GM12872 (cell line): ENCODE measurements around the gene NRIP3.

ENCODE experiments used
- TF ChIP-seq, protein P1 (sequence below): IDR thresholded peaks from 3 replicates; pipeline ENCODE4 v1.5.1; 2011; ENCODE audit warnings: low read depth, mild to moderate bottlenecking, low read length, moderate library complexity; ENCODE audit not compliant: insufficient read depth

NRIP3 gene

DNA sequence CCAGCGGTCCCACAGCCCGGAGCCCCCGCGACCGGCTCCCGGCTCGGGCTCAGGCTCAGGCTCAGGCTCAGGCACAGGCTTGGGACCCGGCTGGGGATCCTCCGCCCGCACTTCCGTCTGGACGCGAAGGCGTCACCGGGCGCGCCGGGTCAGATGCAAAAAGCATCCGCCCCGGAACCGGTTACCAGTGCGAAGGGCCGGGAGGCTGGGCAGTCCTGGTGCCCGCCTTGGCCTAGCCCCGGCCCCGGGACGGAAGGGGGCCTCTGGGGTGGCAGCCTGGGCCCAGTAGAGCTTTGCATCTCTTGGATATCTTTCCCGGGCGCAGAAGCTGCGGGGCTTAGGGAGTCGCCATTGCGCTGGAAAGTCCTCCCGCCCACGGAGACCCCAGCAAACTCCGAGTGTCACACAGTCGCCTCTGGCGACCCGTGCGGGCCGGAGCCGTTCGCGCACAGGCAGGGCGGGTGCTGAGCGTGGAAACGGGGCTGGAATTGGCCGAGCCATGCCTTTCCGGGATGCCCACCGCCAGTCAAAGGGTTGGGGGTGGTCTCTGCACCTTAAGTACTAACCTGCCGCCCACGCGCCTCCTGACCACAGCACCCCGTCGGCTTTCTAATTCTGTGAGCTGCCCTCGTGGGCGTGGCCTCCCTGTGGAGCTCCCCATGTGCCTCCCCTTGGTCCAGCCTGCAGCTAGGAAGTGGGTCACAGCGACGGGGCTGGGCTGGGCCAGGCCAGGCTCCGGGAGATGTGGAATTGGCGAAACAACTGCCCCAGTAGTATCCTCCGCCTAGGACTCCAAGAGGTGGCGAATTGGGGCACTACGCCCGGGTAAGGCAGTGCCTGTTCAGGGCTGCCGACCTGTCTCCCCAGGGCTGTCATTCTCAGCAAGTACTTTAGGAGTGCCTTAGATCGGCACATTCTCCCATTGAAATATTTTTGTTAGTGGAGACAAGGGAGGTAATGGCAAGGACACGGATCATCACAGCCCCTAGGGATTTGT is 39.2 kb downstream of the NRIP3 start, which contains the start of gene TMEM9B:
TMEM9B (minus strand) TSS at position 119 of the 997 bp plus-strand sequence. CDS start 129 bp downstream, outside the sequence.
- TF ChIP-seq, protein P1, sequence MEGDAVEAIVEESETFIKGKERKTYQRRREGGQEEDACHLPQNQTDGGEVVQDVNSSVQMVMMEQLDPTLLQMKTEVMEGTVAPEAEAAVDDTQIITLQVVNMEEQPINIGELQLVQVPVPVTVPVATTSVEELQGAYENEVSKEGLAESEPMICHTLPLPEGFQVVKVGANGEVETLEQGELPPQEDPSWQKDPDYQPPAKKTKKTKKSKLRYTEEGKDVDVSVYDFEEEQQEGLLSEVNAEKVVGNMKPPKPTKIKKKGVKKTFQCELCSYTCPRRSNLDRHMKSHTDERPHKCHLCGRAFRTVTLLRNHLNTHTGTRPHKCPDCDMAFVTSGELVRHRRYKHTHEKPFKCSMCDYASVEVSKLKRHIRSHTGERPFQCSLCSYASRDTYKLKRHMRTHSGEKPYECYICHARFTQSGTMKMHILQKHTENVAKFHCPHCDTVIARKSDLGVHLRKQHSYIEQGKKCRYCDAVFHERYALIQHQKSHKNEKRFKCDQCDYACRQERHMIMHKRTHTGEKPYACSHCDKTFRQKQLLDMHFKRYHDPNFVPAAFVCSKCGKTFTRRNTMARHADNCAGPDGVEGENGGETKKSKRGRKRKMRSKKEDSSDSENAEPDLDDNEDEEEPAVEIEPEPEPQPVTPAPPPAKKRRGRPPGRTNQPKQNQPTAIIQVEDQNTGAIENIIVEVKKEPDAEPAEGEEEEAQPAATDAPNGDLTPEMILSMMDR, result no peak

DNA sequence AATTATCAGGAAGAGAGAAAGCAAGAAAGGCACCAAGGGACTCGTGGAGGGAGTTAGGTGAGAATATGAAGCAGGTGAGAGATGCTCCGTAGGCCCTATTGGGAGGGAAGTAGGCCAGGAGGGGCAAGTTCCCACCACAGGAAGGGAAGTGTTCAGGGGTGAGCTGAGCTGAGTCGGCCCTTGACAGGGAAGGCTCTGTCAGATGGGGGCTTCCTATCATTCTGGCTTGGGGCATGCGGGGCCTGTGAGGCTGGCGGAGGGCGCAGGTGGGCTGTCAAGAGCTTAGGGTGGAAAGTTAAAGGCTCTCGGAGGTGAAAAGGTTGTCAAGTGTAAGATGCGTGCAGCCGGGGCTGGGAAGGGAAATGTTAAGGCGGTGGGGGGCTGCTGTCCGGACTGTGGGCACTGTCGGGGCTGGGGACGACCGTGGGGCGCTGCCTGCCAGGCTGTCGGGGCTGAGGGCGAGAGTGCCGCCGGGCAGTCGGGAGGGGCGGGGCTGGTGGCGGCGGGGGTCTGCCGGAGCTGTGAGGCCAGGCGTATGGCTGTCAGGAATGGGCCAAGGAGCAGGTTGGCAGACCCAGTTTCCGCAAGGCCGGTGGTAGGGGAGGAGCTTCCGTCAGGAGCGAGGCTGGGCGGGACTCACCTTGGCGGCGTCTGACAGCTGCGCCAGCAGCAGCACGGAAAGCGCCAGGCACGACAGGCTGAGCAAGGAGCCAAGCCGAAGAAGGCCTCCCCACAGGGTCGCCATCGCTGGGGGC is 40.1 kb downstream of the NRIP3 start:
- TF ChIP-seq, protein P1, result no peak

DNA sequence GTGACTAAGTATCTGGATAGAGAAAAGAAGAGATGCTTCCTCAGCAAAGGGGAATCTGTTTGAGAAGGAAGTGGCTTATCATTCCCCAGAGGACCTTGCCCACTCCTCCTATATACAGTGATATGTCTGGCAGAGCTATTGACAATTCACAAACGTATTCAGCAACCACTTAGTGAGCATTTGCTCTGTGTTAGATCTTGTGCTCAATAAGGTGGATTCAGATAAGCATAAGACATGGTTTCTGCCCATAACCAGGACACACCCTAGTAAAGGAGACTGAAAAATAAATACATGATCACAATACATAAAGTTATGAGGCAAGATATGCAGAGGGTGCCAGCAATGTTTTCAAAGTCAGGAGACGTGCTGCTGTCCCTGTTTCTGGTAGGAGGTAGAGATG is 41.0 kb downstream of the NRIP3 start:
- TF ChIP-seq, protein P1, result no peak

DNA sequence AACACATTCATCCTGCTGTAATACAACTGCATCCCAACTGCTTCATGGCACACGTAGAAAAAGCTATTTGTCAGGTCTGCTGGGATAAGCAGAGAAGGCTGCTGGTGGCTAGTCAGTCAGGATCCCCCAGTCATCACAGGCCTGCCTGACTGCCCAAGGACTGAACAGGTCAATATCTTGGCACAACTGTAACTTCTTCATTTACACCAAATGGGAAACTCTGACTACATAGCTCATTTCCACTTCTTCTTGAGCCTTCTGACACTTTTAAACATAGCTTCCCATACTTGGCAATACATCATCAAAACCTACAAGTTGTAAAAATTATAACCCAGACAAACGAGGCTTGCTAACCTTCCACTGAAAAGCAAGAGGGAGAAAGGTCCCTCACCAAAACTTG is 42.4 kb downstream of the NRIP3 start:
- TF ChIP-seq, protein P1, result no peak

DNA sequence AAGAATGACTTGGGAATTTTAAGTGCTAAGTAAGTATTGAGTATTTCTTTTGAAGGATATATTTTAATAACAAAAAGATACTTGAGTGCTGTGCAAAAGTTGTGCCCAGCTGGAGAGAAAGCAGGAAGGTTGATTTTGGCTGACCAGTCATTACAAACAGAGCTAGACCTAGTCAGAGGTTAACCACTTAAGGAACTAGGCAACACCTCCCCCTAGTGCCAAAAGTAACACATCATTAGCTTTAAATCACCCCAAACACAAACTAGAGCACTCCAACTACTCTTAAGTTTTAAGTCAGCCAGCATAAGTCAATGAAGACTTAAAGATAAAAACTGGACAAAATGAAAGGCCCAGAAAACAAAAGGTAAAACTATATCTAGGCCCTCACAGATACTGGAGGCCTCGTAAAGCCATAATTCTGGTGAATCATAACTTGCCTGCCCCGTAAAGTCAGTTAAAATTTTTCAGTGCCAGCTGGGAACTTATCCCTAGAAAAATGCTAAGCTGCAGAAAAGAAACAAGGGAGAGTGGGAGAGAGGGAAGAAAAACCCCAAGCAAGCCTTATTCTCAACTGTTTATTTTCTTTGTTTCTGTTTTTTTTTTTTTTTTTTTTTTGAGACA is 44.1 kb downstream of the NRIP3 start:
- TF ChIP-seq, protein P1, result peak; percentile 76

DNA sequence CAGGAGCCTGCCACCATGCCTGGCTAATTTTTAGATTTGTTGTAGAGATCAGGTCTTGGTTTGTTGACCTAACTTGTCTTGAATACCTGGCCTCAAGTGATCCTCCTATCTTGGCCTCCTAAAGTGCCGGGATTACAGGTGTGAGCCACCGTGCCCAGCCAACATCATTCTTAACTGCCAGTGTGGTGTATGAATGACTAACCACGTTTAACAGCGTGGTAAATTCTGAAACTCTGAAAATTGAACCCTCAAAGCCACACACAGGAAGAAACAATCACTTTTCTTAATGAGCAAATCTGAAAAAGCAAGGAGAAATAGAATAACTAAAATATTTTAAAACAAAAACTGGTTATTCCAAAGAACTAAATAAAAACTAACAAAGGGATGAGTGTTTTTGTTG is 46.9 kb downstream of the NRIP3 start:
- TF ChIP-seq, protein P1, result no peak

DNA sequence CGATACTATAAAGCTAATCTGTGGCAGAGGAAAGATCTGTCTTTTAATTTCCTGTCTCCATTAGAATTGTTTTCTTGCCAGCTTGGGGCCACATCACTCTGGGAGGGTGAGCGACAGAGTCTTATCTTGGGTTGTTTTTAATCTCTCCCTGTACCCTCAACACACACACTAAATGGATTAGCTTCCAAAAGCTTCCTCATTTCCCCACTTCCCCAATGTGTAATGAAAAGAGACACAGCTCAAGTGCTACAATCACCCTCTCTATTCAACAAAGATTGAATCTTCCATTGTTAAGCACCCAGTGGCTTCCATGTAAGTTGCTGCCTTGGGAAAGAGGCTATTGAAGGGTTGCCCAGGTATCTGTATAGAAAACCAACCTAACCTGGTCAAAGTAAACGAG is 54.9 kb downstream of the NRIP3 start:
- TF ChIP-seq, protein P1, result no peak
